GM18867 (cell line): ENCODE measurements around the gene GNGT2.

Experiments
- ATAC-seq: cut with Tn5 transposase; IDR thresholded peaks from one replicate; pipeline ENCODE4 v1.9.1; 2021; ENCODE audit warnings: mild to moderate bottlenecking, moderate library complexity; ENCODE audit not compliant: unreplicated experiment

Gene GNGT2

DNA sequence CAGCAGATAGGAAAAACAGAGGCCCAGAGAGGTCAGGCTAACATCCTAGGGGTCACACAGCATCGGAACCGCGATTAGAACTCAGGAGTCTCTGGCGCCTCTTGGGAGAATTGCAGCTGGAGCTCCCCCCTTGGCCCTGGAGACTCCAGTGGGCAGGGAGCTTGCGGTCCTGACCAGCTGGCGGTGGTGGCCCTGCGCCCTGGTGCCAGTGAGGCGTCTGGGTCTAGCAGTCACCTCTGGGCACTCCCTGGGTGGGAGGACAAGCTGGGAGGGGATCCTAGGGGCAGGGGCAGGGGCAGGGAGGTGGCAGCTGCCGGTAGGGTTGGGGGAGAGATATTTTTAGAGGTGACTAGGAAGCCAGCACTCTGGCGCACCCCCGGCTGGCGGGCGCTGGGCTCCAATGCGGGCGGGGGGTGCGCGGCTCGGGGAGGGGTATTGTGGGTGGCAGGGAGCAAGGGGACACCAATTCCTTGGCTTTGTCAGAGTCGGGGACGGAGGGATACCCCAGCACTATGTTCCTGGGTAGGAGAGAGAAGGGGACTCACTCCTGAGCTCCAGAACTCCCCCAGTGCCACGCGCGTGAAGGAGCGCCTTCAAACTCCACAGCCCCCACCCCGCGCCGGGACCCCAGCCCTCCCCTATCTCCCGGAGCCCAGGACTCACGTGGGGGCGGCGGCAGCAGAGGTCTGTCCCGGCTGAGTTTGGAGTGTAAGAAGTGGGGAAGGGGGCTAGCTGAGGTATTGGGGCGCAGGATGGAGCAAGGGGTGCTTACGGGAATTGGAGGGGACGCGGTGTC, 19.6 kb upstream of the GNGT2 start:
- ATAC-seq: peak; percentile 3

- ATAC-seq: no peak
Measured at GRCh38 chr17:49229076-49229804, 18.9 kb upstream of the GNGT2 start.

DNA sequence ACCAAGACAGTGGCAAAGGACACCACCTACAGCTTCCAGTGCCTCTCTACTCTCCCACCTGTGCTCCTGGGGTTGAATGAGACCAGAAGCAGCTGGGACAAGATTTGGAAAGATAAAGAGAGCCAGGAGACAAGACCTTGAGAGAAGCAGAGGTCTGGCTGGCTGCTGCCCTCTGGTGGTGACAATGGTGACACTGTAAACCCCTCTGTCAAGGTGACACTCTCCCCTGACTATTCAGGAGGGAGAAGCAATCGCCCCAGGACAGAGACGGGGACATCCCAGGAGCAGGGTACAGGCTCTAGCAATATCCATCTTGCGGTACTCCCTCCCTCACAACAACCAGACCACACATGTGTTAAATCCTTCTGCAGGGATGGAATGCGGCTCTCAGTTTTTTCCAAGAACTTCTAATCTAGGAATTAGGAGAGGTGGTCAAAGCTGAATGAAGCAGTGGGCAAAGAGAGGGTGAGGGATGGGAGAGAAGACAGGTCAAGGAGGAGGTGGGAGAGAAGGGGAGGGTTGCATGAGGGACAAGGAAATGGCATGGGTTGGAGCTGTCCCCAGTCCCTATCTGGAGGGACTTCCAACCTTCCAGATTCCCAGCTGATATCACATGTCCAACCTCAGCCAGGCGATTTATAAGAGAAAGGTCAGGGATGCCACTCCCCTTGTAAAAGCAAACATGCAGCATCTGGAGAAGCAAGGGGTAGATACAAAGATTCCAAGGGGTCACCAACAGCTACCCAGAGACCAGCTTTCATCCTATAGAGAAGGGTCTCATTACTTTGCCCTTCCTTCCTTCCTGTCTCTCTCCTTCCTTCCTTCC, 17.3 kb upstream of the GNGT2 start:
- ATAC-seq: no peak

- no peak for ATAC-seq
Measured at GRCh38 chr17:49226771-49227435, 16.5 kb upstream of the GNGT2 start.

- no peak for ATAC-seq
Measured at GRCh38 chr17:49225554-49226236, 15.3 kb upstream of the GNGT2 start.

GRCh38 chr17:49224997-49225337, 14.6 kb upstream of the GNGT2 start:
- no peak for ATAC-seq

DNA sequence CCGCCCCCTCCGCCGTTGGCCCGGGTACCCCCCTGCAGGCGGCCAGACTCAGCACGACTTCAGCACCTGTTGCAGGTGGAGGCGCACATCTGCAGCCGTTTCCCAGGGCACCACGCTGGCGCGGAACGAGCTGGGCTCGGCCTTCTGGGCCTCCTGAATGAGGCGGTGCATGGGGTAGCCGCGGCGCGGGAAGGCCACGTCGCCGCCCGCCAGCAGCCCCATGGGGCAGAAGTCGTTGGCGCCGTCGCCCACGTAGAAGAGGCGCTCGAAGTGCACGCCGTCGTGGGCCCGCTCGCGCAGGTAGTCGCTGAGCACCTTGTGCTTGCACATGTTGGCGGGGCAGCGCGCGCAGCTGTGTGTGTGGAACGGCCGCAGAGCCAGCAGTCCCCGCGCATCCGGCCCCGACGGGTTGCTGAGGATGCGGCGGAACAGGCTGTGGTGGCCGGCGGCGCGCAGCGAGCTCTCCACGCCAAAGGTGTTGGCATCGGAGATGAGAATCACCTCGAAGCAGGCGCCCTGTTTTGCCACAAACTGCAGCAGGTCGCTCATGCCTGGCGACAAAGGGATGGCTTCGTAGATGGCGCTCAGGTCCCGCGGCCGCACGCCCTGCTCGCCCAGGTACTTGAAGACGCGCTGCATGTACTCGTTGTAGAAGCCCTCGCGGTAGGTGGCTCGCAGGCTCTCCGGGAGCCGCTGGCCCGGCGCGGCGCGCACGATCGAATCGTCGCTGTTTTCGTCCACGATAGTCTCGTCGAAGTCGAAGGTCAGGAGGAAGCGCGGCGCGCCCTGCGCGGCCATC, 14.0 kb upstream of the GNGT2 start:
- no peak for ATAC-seq

DNA sequence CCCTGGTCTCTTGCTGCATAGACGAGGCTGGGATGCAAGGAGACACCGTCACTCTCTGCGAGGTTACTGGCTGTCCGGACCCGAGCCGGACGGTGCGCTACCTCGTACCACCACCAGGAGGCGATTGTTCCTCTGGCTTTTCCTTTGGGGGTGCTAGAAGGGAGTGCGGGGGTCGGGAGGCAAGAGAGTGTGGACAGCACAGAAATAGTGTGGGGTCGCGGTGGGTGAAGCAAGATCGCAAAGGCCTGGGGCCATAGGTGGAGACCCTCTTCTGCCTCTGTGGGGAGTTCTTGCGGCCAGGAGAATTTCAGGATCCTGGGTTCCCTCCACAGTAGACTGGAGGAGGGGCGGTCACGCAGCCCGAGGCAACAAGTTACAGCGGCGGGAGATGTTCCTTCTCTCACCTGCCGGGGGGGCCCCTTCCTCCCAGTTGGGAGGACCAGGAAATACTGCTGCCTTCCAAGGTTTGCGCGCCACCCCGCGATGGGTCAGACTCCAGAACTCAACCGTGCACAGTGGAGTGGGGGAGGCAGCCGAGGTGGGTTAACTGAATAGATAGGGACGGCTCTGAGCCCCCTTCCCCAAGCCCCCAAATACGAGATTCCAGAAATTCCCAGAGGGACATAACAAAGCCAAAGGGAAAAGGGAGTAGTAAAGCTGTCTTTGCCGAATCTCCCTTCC, 13.3 kb upstream of the GNGT2 start:
- no peak for ATAC-seq

DNA sequence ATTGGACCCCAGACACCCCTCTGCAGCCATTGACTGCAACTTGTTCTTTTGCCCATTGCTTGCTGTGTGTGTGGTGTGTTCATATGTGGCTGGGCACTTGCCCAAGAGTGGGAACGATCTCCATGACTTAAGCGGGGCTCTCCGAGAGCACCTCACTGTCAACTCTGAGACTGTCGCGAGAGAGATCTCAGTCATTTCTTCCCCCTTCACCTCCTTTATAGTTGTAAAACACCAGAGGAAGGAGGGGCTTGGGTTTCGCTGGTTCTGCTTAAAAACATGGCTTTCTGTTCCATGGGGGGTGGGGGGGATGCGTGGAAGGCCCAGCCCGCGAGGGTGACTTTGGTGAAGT, 12.8 kb upstream of the GNGT2 start:
- no peak for ATAC-seq

DNA sequence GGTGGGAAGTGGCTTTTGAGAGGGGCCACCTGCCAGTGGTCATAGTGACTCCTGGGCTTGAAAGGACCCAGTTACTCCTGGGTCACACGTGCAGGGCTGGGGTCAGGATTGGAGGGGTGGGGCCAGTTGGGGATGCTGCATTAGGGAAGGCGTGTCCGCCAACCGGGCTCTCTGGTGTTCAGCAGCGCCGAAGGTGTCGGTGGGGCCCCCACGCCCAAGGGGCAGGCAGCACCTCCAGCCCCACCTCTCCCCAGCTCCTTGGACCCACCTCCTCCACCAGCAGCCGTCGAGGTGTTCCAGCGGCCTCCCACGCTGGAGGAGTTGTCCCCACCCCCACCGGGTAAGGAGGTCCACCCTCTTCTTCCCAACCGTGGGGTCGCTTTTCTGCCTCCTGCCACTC, 9.6 kb upstream of the GNGT2 start:
- ATAC-seq: no peak

GRCh38 chr17:49218941-49219913, 8.9 kb upstream of the GNGT2 start:
- no peak for ATAC-seq

DNA sequence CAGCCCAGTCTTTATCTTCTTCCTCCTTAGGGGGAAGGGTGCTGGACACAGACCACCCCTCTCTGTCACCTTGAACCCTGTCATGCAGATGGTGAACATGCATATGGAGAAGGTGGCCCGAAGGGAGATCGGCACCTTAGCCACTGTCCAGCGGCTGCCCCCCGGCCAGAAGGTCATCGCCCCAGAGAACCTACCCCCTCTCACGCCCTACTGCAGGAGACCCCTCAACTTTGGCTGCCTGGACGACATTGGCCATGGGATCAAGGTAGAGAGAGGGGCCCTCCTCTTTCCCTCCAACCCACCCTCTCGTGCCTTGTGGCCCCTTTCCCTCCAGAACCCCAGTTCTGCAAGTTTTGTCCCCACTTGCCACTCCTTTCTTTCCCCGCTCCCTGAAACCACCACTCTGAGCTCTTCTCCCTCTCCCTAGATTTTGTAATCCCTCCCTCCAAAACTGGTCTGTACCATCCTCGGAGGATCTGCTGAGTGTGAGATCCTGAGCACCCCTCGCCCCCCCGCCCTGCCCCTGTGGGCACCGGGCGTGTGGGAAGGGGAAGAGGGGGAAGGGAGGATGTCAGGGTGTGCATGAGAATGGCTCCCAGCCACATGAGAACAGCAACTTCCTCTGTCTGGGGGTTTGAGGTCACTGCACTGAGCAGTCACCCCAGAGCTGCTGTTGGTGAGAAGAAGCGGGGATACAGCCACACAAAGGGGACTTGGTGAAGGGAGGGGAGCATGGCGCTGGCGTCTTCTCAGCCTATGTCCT, 7.5 kb upstream of the GNGT2 start:
- ATAC-seq: peak; percentile 47

DNA sequence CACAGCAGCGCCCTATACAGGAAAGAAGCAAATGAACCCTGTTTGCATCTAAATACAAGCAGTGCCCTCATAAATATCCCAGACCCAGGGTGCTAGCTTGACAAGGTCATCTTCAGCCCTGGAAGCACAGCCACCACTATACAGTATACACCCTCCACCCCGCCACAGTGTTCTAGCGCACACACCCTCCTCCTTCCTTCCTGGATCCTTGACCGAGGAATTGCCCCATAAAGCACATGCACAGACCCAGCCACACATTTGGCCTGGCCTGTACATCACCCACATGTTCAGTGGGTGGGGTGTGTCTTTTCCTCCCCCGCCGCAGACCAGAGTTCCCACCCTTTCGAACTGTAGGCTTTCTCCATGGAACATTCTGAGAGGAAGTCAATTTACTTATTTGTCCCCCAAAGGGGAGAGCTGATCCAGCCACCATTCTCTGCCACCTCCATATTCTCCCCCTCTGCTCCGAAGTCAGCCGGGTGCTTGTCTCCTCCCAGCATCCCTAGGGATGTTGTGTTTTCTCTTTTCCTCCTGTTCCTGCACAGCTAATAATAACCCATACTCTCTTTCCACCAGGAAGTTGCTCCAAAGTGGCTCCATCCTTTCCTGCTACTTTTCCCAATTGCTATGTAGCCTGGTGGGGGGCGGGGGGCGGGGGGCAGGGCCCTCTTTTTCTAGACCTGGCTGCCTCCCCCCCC, 6.7 kb upstream of the GNGT2 start:
- no peak for ATAC-seq

- no peak for ATAC-seq
Measured at GRCh38 chr17:49216482-49216881, 6.1 kb upstream of the GNGT2 start.

DNA sequence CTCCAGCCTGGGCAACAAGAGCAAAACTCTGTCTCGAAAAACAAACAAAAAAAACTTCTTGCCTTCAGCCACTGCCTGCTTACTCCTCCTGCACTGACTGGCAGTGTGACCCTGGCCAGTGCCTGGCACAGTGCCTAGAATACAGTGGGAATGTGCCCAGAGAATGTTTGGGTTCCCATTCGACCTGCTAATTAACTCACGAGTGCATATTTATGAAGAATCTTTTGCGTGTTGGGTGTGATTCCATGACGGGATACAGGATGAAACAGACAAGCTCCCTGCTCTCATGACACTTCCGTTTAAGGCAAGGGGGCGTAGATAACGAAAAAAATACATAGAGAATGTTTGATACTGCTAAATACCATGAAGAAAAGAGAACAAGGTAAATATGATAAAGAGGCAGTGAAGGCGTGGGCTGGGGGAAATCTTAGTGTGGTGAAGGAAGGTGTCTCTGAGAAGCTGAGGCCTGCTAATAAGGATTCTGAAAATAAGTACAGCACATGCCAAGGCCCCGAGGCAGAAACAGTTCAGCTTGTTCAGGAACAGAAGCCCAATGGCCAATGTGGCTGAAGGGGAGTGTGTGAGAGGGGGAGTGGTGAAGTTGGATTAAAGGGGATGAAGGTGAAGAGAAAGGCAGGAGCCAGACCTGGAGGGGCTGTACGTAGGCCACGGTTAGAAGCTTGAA, 4.4 kb upstream of the GNGT2 start:
- ATAC-seq: no peak

GRCh38 chr17:49213847-49214246, 3.5 kb upstream of the GNGT2 start:
- ATAC-seq: no peak
